ENCODE data around the gene ZBTB20. TPM values are rescaled to one million over a fixed set of nuclear protein-coding genes. Genes with fewer than 3 reads are reported as not detected.
A peak's percentile ranks its signal among the peaks of the same experiment; 100 is the strongest.

The ZBTB20 gene
- total RNA-seq, 4 donors from 2014 or later = 148 to 242 (median 188) TPM

GRCh38 chr3:114741066-114741465, 406.0 kb downstream of the ZBTB20 start:
- WGBS, 2 donors = 65 to 74% methylated on average over 1 of the region's 1 CpG
- TF ChIP-seq POLR2A (IDR thresholded peaks at IDR 0.05) (no peak), CTCF (IDR thresholded peaks at IDR 0.05) (no peak)
- Histone ChIP-seq H3K27me3 (no peaks in the 10 kb centered on the region), H3K9me3 (no peaks in the 10 kb centered on the region), H3K4me1 (peaks cover 2 to 6% of the 10 kb centered on the region in 2 donors), H3K4me3 (replicated peaks in 1 of 3) (no peak overlapping the region), H3K36me3 (no peaks in the 10 kb centered on the region), H3K27ac (no peak overlapping the region)
- DNase-seq = no peak
- intact Hi-C loops (cut with DNase I) = no loop called here

- intact Hi-C loops (cut with DNase I) = no loop called here
- H3K4me1 ChIP-seq = peaks cover 0 to 6% of the 10 kb centered on the region in 2 donors
- TF ChIP-seq POLR2A (IDR thresholded peaks at IDR 0.05) (no peak), CTCF (IDR thresholded peaks at IDR 0.05) (no peak)
- H3K36me3 ChIP-seq = no peaks in the 10 kb centered on the region
- H3K9me3 ChIP-seq = no peaks in the 10 kb centered on the region
- H3K4me3 ChIP-seq (replicated peaks in 1 of 3) = no peak overlapping the region
- no peak overlapping the region for H3K27ac ChIP-seq
- no peaks in the 10 kb centered on the region for H3K27me3 ChIP-seq
- DNase-seq = no peak
- 96 to 98% methylated on average over 1 of the region's 1 CpG for WGBS, 2 donors
These were observed 407.5 kb downstream of the ZBTB20 start for GRCh38 chr3:114739627-114740026.

- intact Hi-C loops (cut with DNase I) = no loop called here
- TF ChIP-seq CTCF (IDR thresholded peaks at IDR 0.05) (no peak), POLR2A (IDR thresholded peaks at IDR 0.05) (no peak)
- WGBS, 2 donors = 44 to 47% methylated on average over 3 of the region's 3 CpGs
- Histone ChIP-seq H3K36me3 (no peaks in the 10 kb centered on the region), H3K27me3 (no peaks in the 10 kb centered on the region), H3K4me1 (peaks cover under 1 to 7% of the 10 kb centered on the region in 2 donors), H3K4me3 (replicated peaks in 1 of 3) (no peak overlapping the region), H3K27ac (no peak overlapping the region), H3K9me3 (no peaks in the 10 kb centered on the region)
- DNase-seq = peak in 1 of 2 donors; percentile 21
These were observed 414.7 kb downstream of the ZBTB20 start for GRCh38 chr3:114732353-114732752.

GRCh38 chr3:114730397-114730796, 416.7 kb downstream of the ZBTB20 start:
- intact Hi-C loops (cut with DNase I) = no loop called here
- TF ChIP-seq POLR2A (IDR thresholded peaks at IDR 0.05) (no peak), CTCF (IDR thresholded peaks at IDR 0.05) (no peak)
- WGBS, 2 donors = 82 to 85% methylated on average over 1 of the region's 1 CpG
- Histone ChIP-seq H3K27me3 (no peaks in the 10 kb centered on the region), H3K27ac (no peak overlapping the region), H3K4me3 (replicated peaks in 1 of 3) (no peak overlapping the region), H3K9me3 (no peaks in the 10 kb centered on the region), H3K4me1 (peaks cover 0 to 7% of the 10 kb centered on the region in 2 donors), H3K36me3 (no peaks in the 10 kb centered on the region)
- no peak for DNase-seq

- 51 to 64% methylated on average over 1 of the region's 1 CpG for WGBS, 2 donors
- intact Hi-C loops (cut with DNase I) = no loop called here
- H3K9me3 ChIP-seq = no peaks in the 10 kb centered on the region
These were observed 419.7 kb downstream of the ZBTB20 start for GRCh38 chr3:114727373-114727772.

More at GRCh38 chr3:114727373-114727772, 419.7 kb downstream of the ZBTB20 start:
- H3K27me3 ChIP-seq = no peaks in the 10 kb centered on the region
- no peak overlapping the region for H3K27ac ChIP-seq
- H3K4me3 ChIP-seq (replicated peaks in 1 of 3) = no peak overlapping the region
- TF ChIP-seq CTCF (IDR thresholded peaks at IDR 0.05) = no peak
- TF ChIP-seq POLR2A (IDR thresholded peaks at IDR 0.05) = no peak
- H3K4me1 ChIP-seq = no peaks in the 10 kb centered on the region
- DNase-seq = no peak
- no peaks in the 10 kb centered on the region for H3K36me3 ChIP-seq

Measured in thyroid gland (tissue), 4 donors.